ENCODE measurements around the gene ARNT2. TPM values are rescaled to one million over a fixed set of nuclear protein-coding genes. Genes with fewer than 3 reads are reported as not detected.

ARNT2 gene
- total RNA-seq, 1 experiment from 2014 or later = 7.0 TPM

GRCh38 chr15:80562033-80562432, 157.9 kb downstream of the ARNT2 start:
- no peaks in the 10 kb centered on the region for H3K36me3 Mint-ChIP-seq
- ATAC-seq (no peak), DNase-seq (ENCODE audit: low spot score) (no peak)
- H3K27ac Mint-ChIP-seq = no peak overlapping the region
- H3K4me3 Mint-ChIP-seq = no peak overlapping the region
- peaks cover 9% of the 10 kb centered on the region for H3K4me1 Mint-ChIP-seq
- ChIA-PET CTCF (interaction anchor here (1.2 to 1.8 kb wide), 2 partner anchors 105 to 214 kb away, joined by 4 to 8 read pairs; no protein-coding TSS in a partner anchor), POLR2A (no interaction called here)
- no peak for TF ChIP-seq STAT6 (CRISPR knock-in tag; conservative IDR thresholded peaks at IDR 0.05; ENCODE audit: low read depth)
- no peak for TF ChIP-seq ETV6 (CRISPR knock-in tag; IDR thresholded peaks at IDR 0.05)
- H3K27me3 Mint-ChIP-seq (ENCODE audit: low read depth) = no peaks in the 10 kb centered on the region
- no peaks in the 10 kb centered on the region for H3K9me3 Mint-ChIP-seq

GRCh38 chr15:80562846-80563245, 158.7 kb downstream of the ARNT2 start:
- POLR2A ChIA-PET = no interaction called here
- CTCF ChIA-PET = interaction anchor here (1.0 to 3.1 kb wide), 4 partner anchors 106 to 217 kb away, joined by 3 to 8 read pairs (median 6); partner anchors contain the start of gene CEMIP
- Mint-ChIP-seq H3K4me1 (peaks cover 14% of the 10 kb centered on the region), H3K27me3 (ENCODE audit: low read depth) (no peaks in the 10 kb centered on the region), H3K27ac (no peak overlapping the region), H3K4me3 (no peak overlapping the region), H3K9me3 (no peaks in the 10 kb centered on the region), H3K36me3 (no peaks in the 10 kb centered on the region)
- no peak for DNase-seq (ENCODE audit: low spot score)
- ATAC-seq = no peak
- TF ChIP-seq CTCF (IDR thresholded peaks at IDR 0.05) = no peak
- TF ChIP-seq ZBTB43 (CRISPR knock-in tag; IDR thresholded peaks at IDR 0.05) = no peak
- no peak for TF ChIP-seq ZNF317 (CRISPR knock-in tag; IDR thresholded peaks at IDR 0.05; ENCODE audit: borderline replicate concordance, low read depth)
- TF ChIP-seq TP53 (CRISPR knock-in tag; IDR thresholded peaks at IDR 0.05) = no peak
- no peak for TF ChIP-seq NFE2L1 (CRISPR knock-in tag; IDR thresholded peaks at IDR 0.05)
- no peak for TF ChIP-seq E2F5 (CRISPR knock-in tag; IDR thresholded peaks at IDR 0.05)
- no peak for TF ChIP-seq RORB (CRISPR knock-in tag; IDR thresholded peaks at IDR 0.05)
- no peak for TF ChIP-seq GRHL2 (CRISPR knock-in tag; IDR thresholded peaks at IDR 0.05; ENCODE audit: insufficient replicate concordance, severe bottlenecking)
- no peak for TF ChIP-seq ZNF263 (CRISPR knock-in tag; IDR thresholded peaks at IDR 0.05; ENCODE audit: low read depth)
- no peak for TF ChIP-seq MXD4 (CRISPR knock-in tag; IDR thresholded peaks at IDR 0.05; ENCODE audit: borderline replicate concordance)
- TF ChIP-seq STAT6 (CRISPR knock-in tag; conservative IDR thresholded peaks at IDR 0.05; ENCODE audit: low read depth) = no peak
- TF ChIP-seq CBFB (CRISPR knock-in tag; IDR thresholded peaks at IDR 0.05; ENCODE audit: low read depth) = no peak
- TF ChIP-seq ESRRA (CRISPR knock-in tag; IDR thresholded peaks at IDR 0.05; ENCODE audit: borderline replicate concordance) = no peak
- no peak for TF ChIP-seq ZNF138 (CRISPR knock-in tag; conservative IDR thresholded peaks at IDR 0.05)
- TF ChIP-seq AFF4 (CRISPR knock-in tag; IDR thresholded peaks at IDR 0.05; ENCODE audit: borderline replicate concordance) = no peak
- no peak for TF ChIP-seq ZNF121 (CRISPR knock-in tag; IDR thresholded peaks at IDR 0.05)
- TF ChIP-seq SMAD4 (CRISPR knock-in tag; IDR thresholded peaks at IDR 0.05) = no peak
